Measurements from ENCODE around the gene RCAN3.

Gene RCAN3

DNA sequence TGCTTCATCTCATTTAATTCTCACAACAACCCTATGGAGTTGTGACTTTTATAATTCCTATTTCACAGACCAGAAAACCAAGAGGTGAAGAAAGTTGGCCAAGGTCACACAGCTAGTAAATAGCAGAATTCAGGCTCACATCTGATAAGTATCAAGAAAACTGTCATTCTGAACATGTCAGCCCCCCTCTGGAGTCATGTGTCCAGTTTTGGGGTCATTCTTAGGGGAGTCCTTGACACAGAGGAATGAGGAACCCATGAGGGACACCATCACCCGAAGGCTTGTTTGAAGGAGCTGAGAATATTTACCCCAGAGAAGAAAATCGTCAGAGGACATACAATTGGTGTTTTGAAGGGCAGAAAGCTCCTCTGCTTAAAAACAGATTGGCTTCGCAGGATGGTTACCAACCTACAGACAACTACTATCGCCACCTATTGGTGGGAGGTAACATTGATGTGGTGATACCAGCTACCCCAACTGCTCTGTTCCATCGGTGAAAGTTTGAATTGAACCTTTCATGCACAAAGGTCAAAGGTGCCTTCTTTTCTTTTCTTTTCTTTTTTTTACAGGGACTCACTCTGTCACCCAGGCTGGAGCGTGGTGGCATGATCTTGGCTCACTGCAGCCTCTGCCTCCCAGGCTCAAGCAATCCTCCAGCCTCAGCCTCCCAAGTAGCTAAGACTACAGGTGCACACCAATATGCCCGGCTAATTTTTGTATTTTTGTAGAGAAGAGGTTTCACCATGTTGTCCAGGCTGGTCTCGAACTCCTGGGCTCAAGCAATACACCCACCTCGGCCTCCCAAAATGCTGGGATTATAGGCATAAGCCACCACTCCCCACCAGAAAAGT lies 84.6 kb downstream of the RCAN3 start:
- DNase-seq, result peak; percentile 26

- DNase-seq, result no peak
Observed at GRCh38 chr1:24588573-24588972, 85.9 kb downstream of the RCAN3 start.

DNA sequence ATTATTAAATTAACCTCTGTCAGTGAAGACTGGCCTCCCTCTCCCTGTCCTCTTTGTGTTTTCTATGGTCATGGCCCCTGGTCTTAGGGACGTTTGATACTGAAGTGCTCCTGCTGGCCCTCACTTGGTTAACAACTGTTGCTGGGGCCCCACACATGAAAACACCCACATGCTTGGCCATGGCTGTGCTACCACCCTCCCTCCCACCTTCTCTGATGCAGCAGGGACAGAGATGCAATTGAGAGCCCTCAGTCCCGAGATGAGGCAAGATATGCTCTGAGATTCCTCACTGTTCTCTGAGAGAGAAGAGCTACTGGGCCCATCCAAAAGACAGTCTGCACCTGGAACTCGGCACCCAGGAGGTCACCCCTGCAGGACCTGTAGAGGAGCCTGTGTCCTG lies 86.6 kb downstream of the RCAN3 start:
- no peak for DNase-seq
